COLO829 (cell line): Measurements from ENCODE around the gene PCDHGB1.
"Not testable (repeated sequence)": the region's sequence is repeated elsewhere in the genome, so short reads cannot be mapped to it uniquely, and the experiment has no call there.

Source experiments
- DNase-seq: peaks from one replicate; pipeline ENCODE4 v3.0.0; 2012; ENCODE audit warnings: low spot score

The PCDHGB1 gene

GRCh38 chr5:141349917-141350619 is at the start of gene PCDHGB1:
PCDHGB1 (plus strand) TSS chr5:141350099; CDS start chr5:141350261, 162 bp downstream.
- peak; percentile 61 for DNase-seq

GRCh38 chr5:141303756-141304155 is 46.1 kb upstream of the PCDHGB1 start, which contains the start of gene SLC25A2:
SLC25A2 (minus strand) TSS chr5:141304049; CDS start chr5:141303865, 184 bp downstream.
- no peak for DNase-seq

- DNase-seq: no peak
These were observed 43.3 kb upstream of the PCDHGB1 start for GRCh38 chr5:141306630-141307029.

GRCh38 chr5:141313711-141314110 is 36.2 kb upstream of the PCDHGB1 start:
- DNase-seq: no peak

- DNase-seq: not testable (repeated sequence)
These were observed 32.9 kb upstream of the PCDHGB1 start for GRCh38 chr5:141316963-141317362.

- no peak for DNase-seq
These were observed 30.7 kb upstream of the PCDHGB1 start for GRCh38 chr5:141319202-141319601.

GRCh38 chr5:141319699-141320098 is 30.2 kb upstream of the PCDHGB1 start:
- no peak for DNase-seq

GRCh38 chr5:141320225-141321169 is 29.4 kb upstream of the PCDHGB1 start, which contains the start of gene TAF7:
TAF7 (minus strand) TSS chr5:141320784; CDS start chr5:141320044, 740 bp downstream.
- peak; percentile 69 for DNase-seq

GRCh38 chr5:141322261-141322660 is 27.6 kb upstream of the PCDHGB1 start:
- DNase-seq: no peak

- peak; percentile 16 for DNase-seq
These were observed 23.6 kb upstream of the PCDHGB1 start for GRCh38 chr5:141326088-141326854.

- DNase-seq: no peak
These were observed 21.7 kb upstream of the PCDHGB1 start for GRCh38 chr5:141328231-141328630.

- DNase-seq: peak; percentile 28
These were observed 19.4 kb upstream of the PCDHGB1 start, which contains the start of gene PCDHGA1 for GRCh38 chr5:141330299-141331080. PCDHGA1 (plus strand) TSS chr5:141330514.

GRCh38 chr5:141332571-141332970 is 17.3 kb upstream of the PCDHGB1 start:
- not testable (repeated sequence) for DNase-seq

- peak; percentile 9 for DNase-seq
These were observed 11.2 kb upstream of the PCDHGB1 start, which contains the start of gene PCDHGA2 for GRCh38 chr5:141338538-141339306. PCDHGA2 (plus strand) TSS chr5:141338760.

GRCh38 chr5:141340781-141341354 is 9.0 kb upstream of the PCDHGB1 start:
- not testable (repeated sequence) for DNase-seq

- no peak for DNase-seq
These were observed 7.1 kb upstream of the PCDHGB1 start for GRCh38 chr5:141342773-141343172.

- DNase-seq: no peak
These were observed 6.5 kb upstream of the PCDHGB1 start, which contains the start of gene PCDHGA3 for GRCh38 chr5:141343242-141343952. PCDHGA3 (plus strand) TSS chr5:141343829; CDS start chr5:141344034, 205 bp downstream.

GRCh38 chr5:141343953-141344463 is 5.9 kb upstream of the PCDHGB1 start:
- no peak for DNase-seq

- no peak for DNase-seq
These were observed 4.6 kb upstream of the PCDHGB1 start for GRCh38 chr5:141345327-141345726.
